Activated T-cell treated with anti-CD3 and anti-CD28 coated beads for 4 hours (primary cell): ENCODE data around the gene BCO1.

ENCODE experiments used
- DNase-seq: peaks from one replicate; pipeline ENCODE4 v3.0.0-alpha.2; 2020

The BCO1 gene

DNA sequence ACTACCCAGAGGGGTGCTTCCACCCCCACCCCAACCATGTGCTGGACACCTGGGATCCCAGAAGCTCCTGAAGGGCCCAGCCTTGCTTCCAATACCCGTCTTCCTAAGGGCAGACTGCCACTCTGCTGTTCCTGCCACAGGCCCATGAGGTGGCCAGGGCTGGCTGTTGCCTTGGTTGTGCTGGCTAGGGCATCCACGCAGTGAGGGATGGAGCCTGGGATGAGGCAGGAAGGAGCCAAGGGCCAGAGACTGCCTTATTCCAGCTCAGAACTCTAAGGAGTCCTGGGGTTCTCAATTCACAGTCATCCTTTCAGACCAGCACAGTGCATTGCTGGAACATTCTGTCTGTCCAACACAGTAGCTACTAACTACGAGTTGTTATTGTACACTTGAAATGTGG, 37.8 kb downstream of the BCO1 start:
- DNase-seq, result no peak

GRCh38 chr16:81277541-81278080, 39.1 kb downstream of the BCO1 start:
- DNase-seq, result no peak

- no peak for DNase-seq
Observed at GRCh38 chr16:81278526-81278925, 40.0 kb downstream of the BCO1 start.

DNA sequence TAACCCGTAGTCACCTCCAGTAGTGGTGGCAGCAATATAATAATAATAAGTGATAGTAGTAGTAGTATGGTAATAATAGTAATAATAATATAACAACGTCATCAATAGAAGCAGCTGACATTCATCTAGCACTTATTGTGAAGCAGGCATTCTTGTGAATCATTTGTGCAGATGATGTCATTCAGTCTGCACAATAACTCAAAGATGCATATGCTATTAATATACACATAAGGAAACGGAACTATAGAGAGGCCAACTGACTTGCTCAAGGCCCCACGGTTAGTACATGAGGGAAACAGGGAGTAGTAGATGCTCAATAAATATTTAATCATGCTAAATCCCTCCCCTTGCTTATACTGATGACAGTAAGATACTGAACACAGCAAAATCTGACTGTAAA, 40.9 kb downstream of the BCO1 start:
- DNase-seq, result no peak

DNA sequence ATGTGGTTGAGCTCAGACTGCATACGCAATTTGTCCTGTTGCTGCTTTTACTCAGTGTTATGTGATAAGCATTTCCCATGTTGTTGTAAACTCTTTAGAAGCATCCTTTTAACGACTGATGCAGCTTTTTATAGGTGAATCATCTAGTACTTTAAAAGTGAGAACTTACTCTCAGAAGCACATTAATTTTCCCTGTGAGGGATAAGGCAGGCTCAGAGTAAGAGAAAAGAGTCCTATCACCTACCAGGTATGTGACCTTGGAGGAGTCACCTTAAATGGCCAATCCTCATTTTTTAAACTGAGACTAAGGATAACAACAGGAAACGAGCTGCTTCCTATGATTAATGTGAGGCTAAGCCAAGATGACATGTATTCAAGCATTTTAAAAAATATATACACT, 41.9 kb downstream of the BCO1 start:
- no peak for DNase-seq

- DNase-seq, result no peak
Observed at GRCh38 chr16:81283044-81283443, 44.6 kb downstream of the BCO1 start.

GRCh38 chr16:81284995-81285600, 46.6 kb downstream of the BCO1 start:
- no peak for DNase-seq

DNA sequence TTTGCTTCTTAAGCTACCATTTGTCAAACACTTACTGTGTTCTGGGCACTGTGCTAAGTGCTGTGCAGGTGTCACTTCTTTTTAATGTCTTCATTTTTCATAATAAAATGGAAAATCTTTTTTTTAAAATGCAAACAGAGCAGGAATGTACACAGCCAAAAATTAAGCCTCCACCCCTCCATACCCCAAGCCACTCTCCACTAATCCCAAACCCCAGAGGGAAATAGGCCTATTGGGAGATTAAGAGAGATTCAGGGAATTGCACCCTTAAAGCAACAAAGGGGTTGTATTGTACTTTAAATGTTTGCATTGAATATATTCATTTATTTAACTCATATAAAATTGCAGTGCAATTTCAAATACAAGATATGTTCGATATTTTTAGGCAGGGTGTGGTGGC, 47.7 kb downstream of the BCO1 start:
- no peak for DNase-seq

DNA sequence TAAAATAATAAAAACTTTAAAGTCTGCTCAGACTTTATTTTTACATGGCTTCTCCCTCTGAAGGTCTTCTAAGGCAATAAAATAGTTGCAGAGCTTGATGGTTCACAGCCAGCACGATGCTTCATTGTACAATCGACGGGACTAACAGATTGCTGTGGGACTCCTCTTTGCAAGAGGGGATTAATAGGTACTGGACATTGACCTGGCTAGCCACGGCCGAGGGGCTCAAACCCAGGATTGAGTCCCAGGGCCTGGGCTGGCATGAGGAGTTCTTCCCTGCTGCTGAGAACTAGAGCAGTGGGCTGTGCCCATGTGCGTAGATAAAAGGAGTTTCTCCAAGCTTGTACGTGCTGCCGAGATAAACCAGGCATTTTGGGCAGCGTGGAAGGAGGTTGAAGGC, 52.6 kb downstream of the BCO1 start:
- DNase-seq, result no peak

GRCh38 chr16:81292936-81293335, 54.4 kb downstream of the BCO1 start:
- no peak for DNase-seq

DNA sequence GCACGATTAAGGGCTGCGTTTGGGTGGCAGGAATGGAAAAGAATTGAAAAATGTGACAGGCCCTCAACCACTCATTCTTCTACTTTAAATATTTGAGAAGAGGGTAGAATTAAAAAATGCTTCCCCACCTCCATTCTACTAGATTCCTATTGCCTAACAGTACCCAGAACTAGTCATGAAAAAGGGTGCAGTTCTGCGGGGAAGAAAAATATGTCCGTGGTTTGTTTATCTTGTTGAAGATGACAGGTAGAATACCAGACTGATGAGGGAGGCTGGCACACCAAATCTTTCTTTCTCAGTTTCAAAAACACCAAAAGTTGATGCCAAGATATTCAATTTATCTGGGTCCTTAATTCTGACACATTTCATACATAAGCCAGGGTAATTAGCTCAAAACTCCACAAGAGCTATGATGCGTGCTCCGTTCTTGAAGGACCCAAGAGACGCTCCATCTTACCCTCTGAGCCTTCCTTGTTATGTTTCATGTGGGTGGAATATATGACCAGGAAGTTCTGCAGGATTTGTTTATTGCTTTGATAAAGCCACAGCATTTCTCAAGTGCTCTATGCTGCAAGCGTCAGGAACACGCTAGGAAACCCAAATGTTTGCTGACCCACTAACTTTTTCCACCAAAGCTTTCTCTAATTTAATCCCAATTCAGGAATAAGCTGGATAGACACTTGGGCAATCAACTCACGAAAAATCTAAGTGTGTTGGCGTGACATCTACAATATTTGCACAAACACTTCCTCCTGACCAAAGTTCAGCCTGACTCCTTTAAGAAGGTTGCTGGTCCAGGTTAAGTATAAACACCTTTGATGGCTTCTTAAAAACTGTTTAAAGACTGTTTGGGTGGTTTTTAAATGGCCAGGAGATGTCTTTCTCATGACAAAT, 55.7 kb downstream of the BCO1 start:
- DNase-seq, result no peak

DNA sequence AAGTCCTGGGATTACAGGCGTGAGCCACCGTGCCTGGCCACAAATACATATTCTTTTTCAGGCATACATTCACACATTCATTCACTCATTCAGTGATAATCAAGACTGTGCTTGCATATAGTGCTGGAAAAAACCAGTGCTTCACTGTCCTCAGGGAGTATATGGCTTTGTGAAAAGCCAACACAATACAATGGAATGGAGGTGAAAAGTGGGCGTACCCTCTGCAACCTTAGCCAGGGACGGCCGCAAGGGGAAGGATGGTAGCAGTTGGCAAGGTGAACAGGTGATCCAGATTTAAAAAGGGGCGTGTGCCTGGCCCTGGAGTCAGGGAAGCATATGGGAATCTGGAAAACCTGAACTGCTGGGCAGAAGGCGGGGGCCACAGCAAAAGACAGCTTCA, 58.1 kb downstream of the BCO1 start:
- DNase-seq, result no peak

GRCh38 chr16:81307770-81308169, 69.3 kb downstream of the BCO1 start:
- no peak for DNase-seq

DNA sequence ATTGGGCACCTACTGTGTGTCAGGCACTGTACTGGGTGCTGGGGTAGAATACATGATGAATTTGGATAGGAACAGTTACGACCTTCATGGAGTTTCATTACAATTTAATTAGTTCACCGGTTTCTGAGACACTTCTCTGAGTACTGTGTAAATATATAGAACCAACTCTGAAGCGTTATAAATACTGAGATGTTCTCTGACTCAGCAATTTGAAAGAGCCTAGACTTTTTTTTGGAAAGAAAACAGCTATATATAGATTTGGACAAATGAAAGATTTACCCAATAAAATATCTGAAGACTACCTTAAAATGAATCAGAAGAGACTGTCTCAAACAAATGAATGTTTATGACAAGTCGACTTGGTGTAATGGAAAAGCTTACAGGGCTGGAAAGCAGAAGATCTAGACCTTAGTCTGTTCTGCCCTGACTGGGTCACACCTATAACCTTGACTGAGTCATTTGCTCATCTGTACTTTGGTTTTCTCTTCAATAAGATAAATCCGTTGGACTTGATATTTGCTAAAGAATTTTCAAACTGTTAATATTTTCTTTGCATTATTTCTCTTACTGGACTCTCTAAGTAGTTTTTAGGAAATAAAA, 71.7 kb downstream of the BCO1 start:
- DNase-seq, result no peak

DNA sequence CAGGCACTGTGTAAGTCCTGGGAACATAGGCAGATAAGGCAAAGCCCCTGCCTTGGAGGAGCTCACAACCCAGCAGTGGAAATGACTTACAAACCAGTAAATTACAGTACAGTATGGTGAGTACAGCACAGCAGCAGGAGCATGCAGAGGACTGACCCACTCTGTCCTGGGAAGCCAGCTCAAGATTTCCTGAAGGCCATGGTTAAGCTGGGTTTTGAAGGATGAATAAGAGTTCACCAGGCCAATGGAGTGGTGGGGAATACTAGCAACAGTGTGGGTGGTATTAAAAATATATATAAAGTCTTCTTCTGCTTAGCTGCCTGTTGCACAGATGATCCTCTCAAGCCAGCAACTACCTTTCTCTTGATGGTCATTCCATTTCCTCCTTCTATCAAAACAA, 73.3 kb downstream of the BCO1 start:
- DNase-seq, result no peak

GRCh38 chr16:81313701-81314602, 75.5 kb downstream of the BCO1 start:
- no peak for DNase-seq

- peak; percentile 91 for DNase-seq
Observed at GRCh38 chr16:81314603-81315270, 76.2 kb downstream of the BCO1 start, which contains the start of gene GAN. GAN (plus strand) TSS chr16:81314962; CDS start chr16:81315114, 152 bp downstream.

DNA sequence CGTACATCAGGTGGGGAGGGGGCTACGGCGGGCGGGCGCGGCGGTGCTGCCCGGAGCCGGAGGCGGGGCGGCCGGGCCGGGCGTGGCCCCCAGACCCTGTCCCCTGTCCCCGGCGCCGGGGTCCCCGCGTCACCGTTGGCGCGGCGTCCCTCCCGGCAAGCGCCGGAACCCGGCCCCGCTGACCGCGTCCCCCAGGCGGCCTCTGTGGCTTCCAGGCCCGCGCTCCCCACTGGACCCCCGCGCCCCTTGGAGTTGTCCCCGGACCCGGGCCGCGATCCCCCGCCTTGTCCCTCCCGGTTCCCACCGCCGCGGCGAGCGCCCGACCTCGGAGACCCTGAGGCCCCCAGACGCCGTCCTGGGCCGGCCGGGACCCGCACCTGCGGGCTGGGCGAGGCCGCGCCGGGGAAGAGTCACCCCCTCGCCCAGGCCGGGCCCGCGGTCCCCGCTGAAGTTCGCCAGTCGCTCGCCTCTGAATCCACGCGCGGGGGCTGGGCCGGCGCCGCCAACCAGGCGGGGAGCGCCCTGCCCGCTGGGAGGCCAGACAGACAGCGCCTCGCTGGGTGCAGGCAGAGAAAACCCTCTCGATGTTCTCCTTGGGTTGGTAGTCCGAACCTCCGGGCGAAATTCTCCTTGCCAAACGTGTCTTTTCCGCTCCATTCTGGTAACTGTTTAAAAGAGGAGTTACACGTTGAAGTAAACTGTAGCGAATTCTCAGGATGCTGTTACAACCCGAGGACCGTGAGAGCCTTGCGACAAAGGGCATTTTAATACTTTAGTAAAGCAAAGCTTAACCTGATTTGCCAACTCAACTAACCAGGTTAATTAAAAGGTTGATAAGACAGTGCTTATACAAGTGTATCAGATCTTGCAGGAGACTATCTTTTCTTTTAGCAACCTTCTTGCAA, 77.0 kb downstream of the BCO1 start:
- peak; percentile 32 for DNase-seq

DNA sequence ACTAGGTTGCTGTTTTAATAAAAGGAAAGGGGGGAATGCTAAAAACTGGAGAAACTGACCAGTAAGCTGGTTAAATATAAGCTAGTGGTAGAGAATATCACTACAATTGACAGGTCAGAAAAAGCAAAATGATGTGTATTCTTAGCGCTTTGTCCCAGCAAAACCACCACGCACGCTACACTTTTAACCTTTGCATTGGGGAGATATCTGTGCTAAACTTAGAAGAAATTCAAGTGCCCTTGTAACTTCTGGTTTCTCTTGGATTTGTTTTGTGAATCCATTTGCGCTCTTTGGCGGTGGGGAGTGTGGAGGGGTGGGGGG, 77.6 kb downstream of the BCO1 start:
- no peak for DNase-seq

- DNase-seq, result no peak
Observed at GRCh38 chr16:81318711-81319110, 80.2 kb downstream of the BCO1 start.
